ENCODE data around the gene RAPGEF3.

The RAPGEF3 gene, protein sequence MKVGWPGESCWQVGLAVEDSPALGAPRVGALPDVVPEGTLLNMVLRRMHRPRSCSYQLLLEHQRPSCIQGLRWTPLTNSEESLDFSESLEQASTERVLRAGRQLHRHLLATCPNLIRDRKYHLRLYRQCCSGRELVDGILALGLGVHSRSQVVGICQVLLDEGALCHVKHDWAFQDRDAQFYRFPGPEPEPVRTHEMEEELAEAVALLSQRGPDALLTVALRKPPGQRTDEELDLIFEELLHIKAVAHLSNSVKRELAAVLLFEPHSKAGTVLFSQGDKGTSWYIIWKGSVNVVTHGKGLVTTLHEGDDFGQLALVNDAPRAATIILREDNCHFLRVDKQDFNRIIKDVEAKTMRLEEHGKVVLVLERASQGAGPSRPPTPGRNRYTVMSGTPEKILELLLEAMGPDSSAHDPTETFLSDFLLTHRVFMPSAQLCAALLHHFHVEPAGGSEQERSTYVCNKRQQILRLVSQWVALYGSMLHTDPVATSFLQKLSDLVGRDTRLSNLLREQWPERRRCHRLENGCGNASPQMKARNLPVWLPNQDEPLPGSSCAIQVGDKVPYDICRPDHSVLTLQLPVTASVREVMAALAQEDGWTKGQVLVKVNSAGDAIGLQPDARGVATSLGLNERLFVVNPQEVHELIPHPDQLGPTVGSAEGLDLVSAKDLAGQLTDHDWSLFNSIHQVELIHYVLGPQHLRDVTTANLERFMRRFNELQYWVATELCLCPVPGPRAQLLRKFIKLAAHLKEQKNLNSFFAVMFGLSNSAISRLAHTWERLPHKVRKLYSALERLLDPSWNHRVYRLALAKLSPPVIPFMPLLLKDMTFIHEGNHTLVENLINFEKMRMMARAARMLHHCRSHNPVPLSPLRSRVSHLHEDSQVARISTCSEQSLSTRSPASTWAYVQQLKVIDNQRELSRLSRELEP

DNA sequence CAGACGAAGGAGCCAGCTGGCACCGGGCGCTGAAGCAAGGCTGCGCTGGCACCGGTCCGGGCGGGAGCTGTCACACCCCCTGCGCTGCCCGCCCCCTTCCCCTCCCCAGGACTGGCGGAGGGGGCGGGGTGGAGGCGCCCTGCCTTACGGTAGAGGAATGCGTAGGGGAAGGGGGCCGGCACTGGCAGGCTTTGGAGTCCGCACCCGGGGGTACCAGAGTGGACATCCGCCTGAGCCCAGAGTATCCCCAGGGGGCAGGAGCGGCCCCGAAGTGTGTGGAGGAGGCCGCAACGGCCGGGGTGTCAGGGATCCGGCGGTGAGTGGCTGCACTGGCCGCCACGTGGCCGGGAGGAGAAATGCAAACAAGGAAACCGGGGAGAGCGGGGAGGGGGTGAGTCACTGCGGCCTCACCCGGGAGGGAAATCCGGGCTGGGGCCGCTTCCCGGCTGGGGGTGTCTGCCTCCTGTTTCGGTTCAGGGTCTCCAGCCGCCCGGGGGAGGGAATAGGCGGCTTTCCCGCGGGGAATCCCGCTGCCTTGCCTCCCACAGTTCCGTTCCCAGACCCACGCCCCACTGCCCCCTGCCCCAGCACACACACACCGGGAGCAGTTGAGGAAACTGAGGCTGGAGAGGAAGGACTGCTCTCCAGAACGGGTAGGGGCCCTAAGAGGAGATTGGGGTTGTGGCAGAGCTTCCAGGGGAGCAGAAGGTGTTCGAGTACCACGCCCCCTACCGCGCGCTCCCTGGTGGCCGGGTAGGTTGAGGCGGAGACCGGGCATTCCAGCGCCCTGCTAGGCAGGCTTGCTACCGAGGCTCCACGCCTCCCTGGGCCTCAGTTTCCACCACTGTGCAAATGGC lies at the start of gene RAPGEF3:
Gene RAPGEF3, minus strand, starts transcription at position 47 of the 857 bp plus-strand sequence. CDS start 324 bp downstream, outside the sequence.
- H3K27ac Mint-ChIP-seq, result peak within 1 kb of the TSS; percentile 80
- DNase-seq, result peak; percentile 77

DNA sequence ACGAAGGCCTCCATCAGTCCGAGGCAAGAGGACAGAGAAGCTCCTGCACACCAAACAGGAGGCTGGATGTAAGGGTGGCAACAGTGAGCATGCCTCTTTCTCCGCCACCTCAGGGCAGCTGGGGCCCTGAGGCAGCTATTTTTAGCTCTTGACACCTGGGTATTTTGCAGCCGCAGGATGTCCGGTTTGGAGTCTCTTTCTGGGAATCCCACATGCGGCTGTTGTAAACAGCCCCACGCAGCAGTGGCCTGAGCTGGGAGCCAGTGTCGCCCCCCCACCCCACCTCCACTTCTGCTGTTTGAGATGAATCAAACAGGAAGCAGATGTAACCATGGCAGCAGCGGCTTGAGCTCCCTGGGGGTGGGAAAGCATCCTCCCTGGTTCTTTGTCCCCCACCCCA lies 49.4 kb upstream of the RAPGEF3 start:
- H3K4me1 Mint-ChIP-seq, result peaks cover 93% of the 10 kb centered on the region

More for the DNA sequence above, at the start of gene RAPGEF3:
- TF ChIP-seq, protein P1, sequence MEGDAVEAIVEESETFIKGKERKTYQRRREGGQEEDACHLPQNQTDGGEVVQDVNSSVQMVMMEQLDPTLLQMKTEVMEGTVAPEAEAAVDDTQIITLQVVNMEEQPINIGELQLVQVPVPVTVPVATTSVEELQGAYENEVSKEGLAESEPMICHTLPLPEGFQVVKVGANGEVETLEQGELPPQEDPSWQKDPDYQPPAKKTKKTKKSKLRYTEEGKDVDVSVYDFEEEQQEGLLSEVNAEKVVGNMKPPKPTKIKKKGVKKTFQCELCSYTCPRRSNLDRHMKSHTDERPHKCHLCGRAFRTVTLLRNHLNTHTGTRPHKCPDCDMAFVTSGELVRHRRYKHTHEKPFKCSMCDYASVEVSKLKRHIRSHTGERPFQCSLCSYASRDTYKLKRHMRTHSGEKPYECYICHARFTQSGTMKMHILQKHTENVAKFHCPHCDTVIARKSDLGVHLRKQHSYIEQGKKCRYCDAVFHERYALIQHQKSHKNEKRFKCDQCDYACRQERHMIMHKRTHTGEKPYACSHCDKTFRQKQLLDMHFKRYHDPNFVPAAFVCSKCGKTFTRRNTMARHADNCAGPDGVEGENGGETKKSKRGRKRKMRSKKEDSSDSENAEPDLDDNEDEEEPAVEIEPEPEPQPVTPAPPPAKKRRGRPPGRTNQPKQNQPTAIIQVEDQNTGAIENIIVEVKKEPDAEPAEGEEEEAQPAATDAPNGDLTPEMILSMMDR (IDR thresholded peaks at IDR 0.05), result peak; percentile 54
- Mint-ChIP-seq H3K9me3 (no peaks in the 10 kb centered on the region), H3K36me3 (ENCODE audit: low read depth) (no peaks in the 10 kb centered on the region), H3K4me1 (peaks cover 88% of the 10 kb centered on the region), H3K4me3 (peak within 1 kb of the TSS; percentile 79), H3K27me3 (ENCODE audit: low read depth, poor library complexity) (peaks cover 7% of the 10 kb centered on the region)

DNA sequence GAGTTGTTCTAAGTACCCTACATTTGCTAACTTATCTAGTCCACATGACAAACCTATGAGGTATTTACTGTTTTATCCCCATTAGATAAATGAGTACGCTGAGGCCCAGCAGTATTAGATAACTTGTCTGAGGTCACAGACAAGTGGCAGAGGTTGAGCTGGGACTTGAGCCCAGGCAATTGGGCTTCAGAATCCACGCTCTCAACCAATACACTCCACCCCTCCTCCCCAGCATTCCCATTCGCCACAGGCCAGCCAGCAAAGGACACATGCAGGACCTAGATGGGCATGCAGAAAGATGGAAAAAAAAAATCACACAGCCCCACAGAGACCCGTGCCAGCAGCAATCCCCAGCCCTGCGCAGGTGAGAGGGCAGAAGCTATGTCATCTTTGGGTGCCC lies 48.7 kb upstream of the RAPGEF3 start:
- Mint-ChIP-seq H3K9me3 (no peaks in the 10 kb centered on the region), H3K27me3 (ENCODE audit: low read depth, poor library complexity) (no peaks in the 10 kb centered on the region), H3K36me3 (ENCODE audit: low read depth) (peaks cover 12% of the 10 kb centered on the region), H3K27ac (peak overlapping the region; percentile 52), H3K4me3 (no peak overlapping the region), H3K4me1 (peaks cover 94% of the 10 kb centered on the region)
- DNase-seq, result no peak
- TF ChIP-seq, protein P1 (IDR thresholded peaks at IDR 0.05), result no peak

More for the DNA sequence above, 49.4 kb upstream of the RAPGEF3 start:
- Mint-ChIP-seq H3K9me3 (no peaks in the 10 kb centered on the region), H3K27me3 (ENCODE audit: low read depth, poor library complexity) (no peaks in the 10 kb centered on the region), H3K36me3 (ENCODE audit: low read depth) (peaks cover 12% of the 10 kb centered on the region), H3K4me3 (no peak overlapping the region), H3K27ac (peak overlapping the region; percentile 82)
- no peak for DNase-seq
- TF ChIP-seq, protein P1 (IDR thresholded peaks at IDR 0.05), result no peak

DNA sequence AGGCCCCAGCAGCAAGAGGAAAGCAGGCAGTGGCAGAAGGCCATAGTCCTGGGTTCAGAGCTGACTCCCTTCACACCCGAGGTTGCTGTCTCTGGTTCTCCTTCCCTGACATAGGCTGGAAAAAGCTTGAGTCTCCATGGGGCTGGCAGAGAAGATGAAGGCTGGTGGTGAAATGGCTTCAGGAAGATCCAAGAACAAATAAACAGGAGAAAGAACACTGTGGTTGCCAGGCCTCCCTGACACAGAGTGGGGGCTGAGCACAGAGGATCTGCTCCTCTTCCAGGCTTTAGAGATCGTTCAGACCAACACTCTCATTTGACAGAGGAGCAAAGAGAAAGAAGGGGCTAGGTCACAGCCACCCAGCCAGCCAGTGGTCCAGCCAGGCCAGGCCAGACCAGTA lies 46.7 kb upstream of the RAPGEF3 start:
- Mint-ChIP-seq H3K36me3 (ENCODE audit: low read depth) (peaks cover 12% of the 10 kb centered on the region), H3K27me3 (ENCODE audit: low read depth, poor library complexity) (peaks cover 4% of the 10 kb centered on the region), H3K4me1 (peaks cover 92% of the 10 kb centered on the region), H3K4me3 (peak overlapping the region; percentile 18), H3K9me3 (no peaks in the 10 kb centered on the region), H3K27ac (peak overlapping the region; percentile 96)
- no peak for DNase-seq
- TF ChIP-seq, protein P1 (IDR thresholded peaks at IDR 0.05), result no peak

DNA sequence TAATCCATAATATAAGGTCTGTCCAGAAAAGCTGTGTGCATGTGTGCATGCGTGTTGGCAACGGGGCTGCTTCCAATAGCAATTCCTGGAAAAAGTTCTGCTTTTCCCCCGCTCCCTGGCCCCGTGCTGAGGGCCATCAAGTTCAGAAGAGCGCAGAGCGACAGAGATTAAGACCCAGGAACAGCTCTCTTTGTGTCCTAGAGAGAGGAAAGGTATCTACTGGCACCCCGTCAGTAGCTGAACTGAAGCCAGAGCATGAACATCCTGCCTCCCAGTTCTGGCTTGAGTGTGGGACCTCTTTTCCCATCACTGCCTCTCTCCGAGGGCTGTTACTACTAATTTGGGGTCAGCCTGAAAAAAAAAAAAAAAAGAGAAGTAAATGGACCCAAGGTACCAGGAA lies 45.5 kb upstream of the RAPGEF3 start:
- TF ChIP-seq, protein P1 (IDR thresholded peaks at IDR 0.05), result no peak
- H3K36me3 Mint-ChIP-seq (ENCODE audit: low read depth), result peaks cover 12% of the 10 kb centered on the region
- peak overlapping the region; percentile 96 for H3K27ac Mint-ChIP-seq
- no peaks in the 10 kb centered on the region for H3K9me3 Mint-ChIP-seq
- peaks cover 86% of the 10 kb centered on the region for H3K4me1 Mint-ChIP-seq
- DNase-seq, result no peak
- peaks cover 4% of the 10 kb centered on the region for H3K27me3 Mint-ChIP-seq (ENCODE audit: low read depth, poor library complexity)
- no peak overlapping the region for H3K4me3 Mint-ChIP-seq

Measured in nephron progenitor cell (in vitro differentiated cells).